Activated CD8-positive, alpha-beta memory T cell treated with anti-CD3 and anti-CD28 coated beads, Interleukin-2, amount 50 U/mL, for 24 hours (primary cell): Measurements from ENCODE around the gene NCAPG2.
"Not testable (repeated sequence)": the region's sequence is repeated elsewhere in the genome, so short reads cannot be mapped to it uniquely, and the experiment has no call there.

Experiments used
- DNase-seq: peaks from one replicate; pipeline ENCODE4 v3.0.0-alpha.2; 2020; ENCODE audit errors: extremely low read depth

Gene NCAPG2

GRCh38 chr7:158633055-158633956 is 71.3 kb downstream of the NCAPG2 start:
- no peak for DNase-seq

- no peak for DNase-seq
These were observed 72.9 kb downstream of the NCAPG2 start for GRCh38 chr7:158631574-158632195.

- DNase-seq: not testable (repeated sequence)
These were observed 78.3 kb downstream of the NCAPG2 start for GRCh38 chr7:158626289-158626688.

- no peak for DNase-seq
These were observed 81.4 kb downstream of the NCAPG2 start for GRCh38 chr7:158623241-158623640.

- no peak for DNase-seq
These were observed 83.7 kb downstream of the NCAPG2 start for GRCh38 chr7:158620839-158621441.

- no peak for DNase-seq
These were observed 84.2 kb downstream of the NCAPG2 start for GRCh38 chr7:158620418-158620817.

GRCh38 chr7:158618745-158619140 is 85.9 kb downstream of the NCAPG2 start:
- DNase-seq: no peak

GRCh38 chr7:158617737-158618128 is 86.9 kb downstream of the NCAPG2 start:
- no peak for DNase-seq

GRCh38 chr7:158616050-158616449 is 88.6 kb downstream of the NCAPG2 start:
- DNase-seq: no peak

- DNase-seq: no peak
These were observed 89.9 kb downstream of the NCAPG2 start for GRCh38 chr7:158614700-158615099.

- no peak for DNase-seq
These were observed 91.1 kb downstream of the NCAPG2 start for GRCh38 chr7:158613481-158613880.

- DNase-seq: no peak
These were observed 92.1 kb downstream of the NCAPG2 start for GRCh38 chr7:158612546-158612945.

GRCh38 chr7:158611541-158611940 is 93.1 kb downstream of the NCAPG2 start:
- no peak for DNase-seq

GRCh38 chr7:158609313-158609974 is 95.2 kb downstream of the NCAPG2 start:
- DNase-seq: no peak

GRCh38 chr7:158607563-158607962 is 97.0 kb downstream of the NCAPG2 start:
- no peak for DNase-seq

GRCh38 chr7:158606671-158607424 is 97.8 kb downstream of the NCAPG2 start:
- no peak for DNase-seq

GRCh38 chr7:158606129-158606528 is 98.5 kb downstream of the NCAPG2 start:
- DNase-seq: no peak

GRCh38 chr7:158603773-158604755 is 100.5 kb downstream of the NCAPG2 start:
- no peak for DNase-seq

- no peak for DNase-seq
These were observed 101.5 kb downstream of the NCAPG2 start for GRCh38 chr7:158602905-158603772.
